Measurements from ENCODE around the gene CNGB1. TPM values are rescaled to one million over a fixed set of nuclear protein-coding genes. Genes with fewer than 3 reads are reported as not detected.
"Not testable (repeated sequence)": the region's sequence is repeated elsewhere in the genome, so short reads cannot be mapped to it uniquely, and the experiment has no call there.

The CNGB1 gene
- polyA plus RNA-seq, 2 of the 4 experiments (the other 2 are of a cell fraction) = 0.23 to 0.39 TPM

DNA sequence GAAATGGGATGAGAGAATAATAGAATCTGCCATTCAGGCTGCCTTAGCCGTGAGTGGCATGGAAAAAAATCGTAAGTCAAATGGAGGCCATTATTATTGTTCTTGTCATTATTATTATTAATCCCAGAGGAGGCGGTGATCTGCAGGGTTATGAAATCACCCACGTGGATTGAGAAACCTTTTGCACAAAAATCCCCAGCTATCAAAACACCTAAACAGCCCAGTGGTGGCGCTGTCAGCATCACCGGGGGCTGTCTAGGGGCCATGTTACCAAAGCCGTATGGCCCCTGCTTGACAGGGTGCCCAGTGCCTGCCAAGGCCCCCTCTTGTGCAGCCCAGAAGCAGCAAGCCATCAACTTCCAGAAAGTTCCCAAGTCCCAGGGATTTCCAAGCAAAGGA, 25.2 kb downstream of the CNGB1 start:
- WGBS (ENCODE audit: missing lambda C conversion rate) = 30% methylated on average over 7 of the region's 7 CpGs
- ATAC-seq = peak in 1 of 2 experiments; percentile 58; a peak in 3 of 6 replicates

DNA sequence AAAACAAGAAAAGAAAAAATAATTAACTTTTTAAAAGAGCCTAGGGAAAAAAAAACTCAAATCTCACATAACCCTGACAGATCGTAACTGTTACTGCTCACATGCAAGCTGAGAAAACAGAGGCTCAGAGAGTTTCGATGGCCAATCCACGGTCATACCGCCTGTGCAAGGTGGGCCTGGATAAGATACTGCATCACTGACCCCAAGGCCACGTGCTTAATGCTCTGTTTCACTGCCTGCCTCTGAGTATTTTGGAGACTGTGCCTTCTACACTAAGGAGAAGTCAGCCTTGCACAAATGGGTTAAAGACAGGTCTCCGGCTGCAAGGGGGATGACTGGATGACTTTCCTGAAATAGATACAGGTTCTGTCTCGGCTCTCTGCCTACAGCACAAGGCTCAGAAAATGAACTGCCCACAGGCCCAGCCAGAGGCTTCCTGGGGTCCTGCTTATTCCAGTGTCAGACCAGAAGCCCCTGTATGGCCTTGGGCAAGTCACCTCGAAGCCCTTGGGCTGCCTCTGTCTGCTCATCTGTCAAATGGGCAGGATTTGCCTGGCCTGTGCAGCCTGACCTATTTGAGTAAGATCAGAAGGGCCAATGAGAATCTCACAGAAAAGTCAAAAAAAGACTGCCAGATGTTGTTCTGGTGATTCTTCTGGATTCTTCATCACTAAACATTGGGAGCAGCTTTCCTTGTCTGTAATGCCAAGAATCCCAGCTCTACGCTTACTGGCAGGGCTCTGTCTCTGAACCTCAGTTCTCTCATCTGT, 25.8 kb downstream of the CNGB1 start:
- CTCF ChIA-PET = interaction anchor here (0.7 to 1.9 kb wide), 8 partner anchors 10 to 344 kb away, joined by 3 to 4 read pairs (median 4); no protein-coding TSS in a partner anchor
- Histone ChIP-seq H3K4me1 (peaks cover 11% of the 10 kb centered on the region), H3K4me3 (no peak overlapping the region), H3K4me2 (no peak overlapping the region), H3K9me3 (no peaks in the 10 kb centered on the region), H3K27ac (no peak overlapping the region)
- TF ChIP-seq HOXA7 (CRISPR knock-in tag; IDR thresholded peaks at IDR 0.05) (no peak), HOXB5 (CRISPR knock-in tag; IDR thresholded peaks at IDR 0.05) (no peak), KDM1A (IDR thresholded peaks at IDR 0.05; ENCODE audit: low read depth) (peak; percentile 49; the same call in 1 of the 2 replicates), RARB (CRISPR knock-in tag; IDR thresholded peaks at IDR 0.05) (no peak)
- TF ChIP-seq, protein P1, sequence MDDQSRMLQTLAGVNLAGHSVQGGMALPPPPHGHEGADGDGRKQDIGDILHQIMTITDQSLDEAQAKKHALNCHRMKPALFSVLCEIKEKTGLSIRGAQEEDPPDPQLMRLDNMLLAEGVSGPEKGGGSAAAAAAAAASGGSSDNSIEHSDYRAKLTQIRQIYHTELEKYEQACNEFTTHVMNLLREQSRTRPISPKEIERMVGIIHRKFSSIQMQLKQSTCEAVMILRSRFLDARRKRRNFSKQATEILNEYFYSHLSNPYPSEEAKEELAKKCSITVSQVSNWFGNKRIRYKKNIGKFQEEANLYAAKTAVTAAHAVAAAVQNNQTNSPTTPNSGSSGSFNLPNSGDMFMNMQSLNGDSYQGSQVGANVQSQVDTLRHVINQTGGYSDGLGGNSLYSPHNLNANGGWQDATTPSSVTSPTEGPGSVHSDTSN (IDR thresholded peaks at IDR 0.05) = no peak
- DNase-seq (ENCODE audit: low read depth in 1 of 2, low spot score in 1 of 2) (no peak), ATAC-seq (no peak), FAIRE-seq (no peak)
- WGBS (ENCODE audit: missing lambda C conversion rate) = 80% methylated on average over 9 of the region's 9 CpGs
- POLR2A ChIA-PET = interaction anchor here (0.6 kb wide), 1 partner anchor 173 kb away, joined by 3 read pairs; no protein-coding TSS in a partner anchor

More for the DNA sequence above, 25.2 kb downstream of the CNGB1 start:
- H3K4me3 ChIP-seq = no peak overlapping the region
- TF ChIP-seq CEBPB (IDR thresholded peaks at IDR 0.05) (peak in 1 of 2 experiments; percentile 84; a peak in 2 of 4 replicates), RCOR1 (IDR thresholded peaks at IDR 0.05; ENCODE audit: low read depth, low read length) (no peak)
- POLR2A ChIA-PET = interaction anchor here (0.6 kb wide), 1 partner anchor 172 kb away, joined by 3 read pairs; no protein-coding TSS in a partner anchor
- no peak overlapping the region for H3K4me2 ChIP-seq
- CTCF ChIA-PET = interaction anchor here (1.1 to 1.3 kb wide), 3 partner anchors 10 to 47 kb away, joined by 3 to 4 read pairs (median 4); no protein-coding TSS in a partner anchor
- H3K4me1 ChIP-seq = peaks cover 8% of the 10 kb centered on the region
- DNase-seq (ENCODE audit: low read depth in 1 of 2, low spot score in 1 of 2) (no peak), FAIRE-seq (no peak)
- no peak overlapping the region for H3K27ac ChIP-seq
- no peaks in the 10 kb centered on the region for H3K9me3 ChIP-seq

DNA sequence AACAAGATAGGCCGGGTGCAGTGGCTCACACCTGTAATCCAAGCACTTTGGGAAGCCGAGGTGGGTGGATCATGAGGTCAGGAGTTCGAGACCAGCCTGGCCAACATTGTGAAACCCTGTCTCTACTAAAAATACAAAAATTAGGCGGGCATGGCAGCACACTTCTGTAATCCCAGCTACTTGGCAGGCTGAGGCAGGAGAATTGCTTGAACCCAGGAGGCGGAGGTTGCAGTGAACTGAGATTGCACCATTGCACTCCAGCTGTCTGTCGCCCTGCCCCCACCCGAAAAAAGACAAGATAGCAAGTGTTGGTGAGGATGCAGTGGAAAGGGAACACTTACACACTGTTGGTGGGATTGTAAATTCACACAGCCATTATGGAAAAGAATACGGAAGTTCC, 27.5 kb downstream of the CNGB1 start:
- H3K4me3 ChIP-seq; H3K9me3 ChIP-seq; DNase-seq (ENCODE audit: low read depth in 1 of 2, low spot score in 1 of 2); H3K4me2 ChIP-seq; FAIRE-seq; H3K27ac ChIP-seq; ATAC-seq; POLR2A ChIA-PET: not testable (repeated sequence)
- peaks cover 15% of the 10 kb centered on the region for H3K4me1 ChIP-seq
- CTCF ChIA-PET = interaction anchor here (0.7 to 1.9 kb wide), 3 partner anchors 13 to 43 kb away, joined by 3 to 4 read pairs (median 4); no protein-coding TSS in a partner anchor
- WGBS (ENCODE audit: missing lambda C conversion rate) = 64% methylated on average over 8 of the region's 8 CpGs

DNA sequence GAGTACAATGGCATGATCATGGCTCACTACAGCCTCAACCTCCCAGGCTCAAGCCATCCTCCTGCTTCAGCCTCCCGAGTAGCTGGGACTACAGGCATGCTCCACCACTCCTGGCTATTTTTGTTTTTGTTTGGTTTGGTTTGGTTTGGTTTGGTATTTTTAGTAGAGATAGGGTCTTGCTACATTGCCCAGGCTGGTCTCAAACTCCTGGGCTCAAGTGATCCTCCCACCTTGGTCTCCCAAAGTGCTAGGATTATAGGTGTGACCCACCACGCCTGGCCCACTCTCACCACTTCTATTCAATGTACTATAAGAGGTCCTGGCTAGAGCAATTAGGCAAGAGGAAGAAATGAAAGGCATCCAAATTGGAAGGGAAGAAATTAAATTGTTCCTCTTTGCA, 29.0 kb downstream of the CNGB1 start:
- FAIRE-seq, POLR2A ChIA-PET: not testable (repeated sequence)
- WGBS (ENCODE audit: missing lambda C conversion rate) = 88% methylated on average over 2 of the region's 2 CpGs

DNA sequence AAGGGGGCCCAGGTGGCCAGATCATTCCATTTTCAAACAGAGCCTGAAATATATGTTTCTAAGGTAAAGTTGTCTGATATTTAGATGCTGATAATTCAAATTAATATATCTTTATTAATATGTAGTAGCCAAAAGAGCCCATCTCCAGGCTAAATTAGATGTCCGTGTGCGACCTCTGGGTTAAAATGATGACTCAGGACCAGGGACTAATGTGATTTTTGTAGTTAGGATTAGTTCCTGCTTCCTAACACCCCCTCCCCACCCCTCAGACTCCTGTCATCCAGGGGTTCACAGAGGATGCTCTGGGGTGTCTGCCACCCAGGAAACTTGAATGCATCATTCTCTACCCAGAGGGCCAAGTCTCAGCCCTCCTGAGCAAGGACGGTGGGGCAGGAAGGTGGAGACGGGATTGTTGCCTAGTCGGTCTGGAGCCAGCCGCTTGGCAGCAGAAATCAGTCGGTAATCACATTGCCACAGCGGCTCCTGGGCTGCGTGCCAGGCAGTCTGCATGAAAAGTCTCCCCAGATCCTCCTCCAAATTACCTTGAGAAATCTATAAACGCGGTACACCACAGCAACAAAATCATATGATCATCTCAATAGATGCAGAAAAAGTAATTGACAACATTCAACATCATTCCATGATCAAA, 29.8 kb downstream of the CNGB1 start:
- no peak overlapping the region for H3K4me3 ChIP-seq
- FAIRE-seq = no peak
- POLR2A ChIA-PET = no interaction called here
- 40% methylated on average over 11 of the region's 11 CpGs for WGBS (ENCODE audit: missing lambda C conversion rate)
- CTCF ChIA-PET = no interaction called here
- no peak for DNase-seq (ENCODE audit: low read depth in 1 of 2, low spot score in 1 of 2)
- H3K4me1 ChIP-seq = peaks cover 15% of the 10 kb centered on the region
- no peaks in the 10 kb centered on the region for H3K9me3 ChIP-seq
- peak overlapping the region; percentile 45 for H3K4me2 ChIP-seq
- peak overlapping the region in 1 of 2 experiments; percentile 31; a peak in 1 of 6 replicates for H3K27ac ChIP-seq
- peak in 1 of 2 experiments; percentile 49; a peak in 3 of 6 replicates for ATAC-seq
- TF ChIP-seq HOXB13 (CRISPR knock-in tag; IDR thresholded peaks at IDR 0.05; ENCODE audit: low read depth) = no peak
- TF ChIP-seq, protein P1 (IDR thresholded peaks at IDR 0.05) = no peak
- peak; percentile 39 for TF ChIP-seq MAFK (IDR thresholded peaks at IDR 0.05; ENCODE audit: partially characterized antibody)
- no peak for TF ChIP-seq TP53 (CRISPR knock-in tag; IDR thresholded peaks at IDR 0.05)
- TF ChIP-seq RFX5 (IDR thresholded peaks at IDR 0.05) = no peak

More for the DNA sequence above, 29.0 kb downstream of the CNGB1 start:
- peaks cover 15% of the 10 kb centered on the region for H3K4me1 ChIP-seq
- H3K4me3 ChIP-seq; DNase-seq (ENCODE audit: low read depth in 1 of 2, low spot score in 1 of 2); H3K9me3 ChIP-seq; CTCF ChIA-PET; H3K27ac ChIP-seq; H3K4me2 ChIP-seq; ATAC-seq: not testable (repeated sequence)
